SK-N-SH (cell line): ENCODE data around the gene ATP1A4.

Source experiments
- EP300 ChIP-seq, 2 experiments: IDR thresholded peaks; 2 replicates each; pipeline versions ENCODE4 v1.4.0 to v1.6.1; 2012; ENCODE audit warnings: borderline replicate concordance in 1 of 2, low read depth in 1 of 2, low read length in 1 of 2
- GABPA ChIP-seq: IDR thresholded peaks from 2 replicates; pipeline ENCODE4 v1.4.0; 2012; ENCODE audit warnings: low read depth, mild to moderate bottlenecking
- MAX ChIP-seq: IDR thresholded peaks from 2 replicates; pipeline ENCODE4 v1.4.0; 2012; ENCODE audit warnings: low read depth
- POLR2AphosphoS5 ChIP-seq: IDR thresholded peaks from 2 replicates; pipeline ENCODE4 v1.6.1; 2012; ENCODE audit warnings: low read depth, low read length
- TAF1 ChIP-seq: IDR thresholded peaks from 2 replicates; pipeline ENCODE4 v1.6.1; 2012; ENCODE audit warnings: low read depth, mild to moderate bottlenecking, low read length, moderate library complexity, borderline replicate concordance
- TCF12 ChIP-seq: IDR thresholded peaks from 2 replicates; pipeline ENCODE4 v1.4.0; 2012
- TEAD4 ChIP-seq: IDR thresholded peaks from 2 replicates; pipeline ENCODE4 v1.4.0; 2012; ENCODE audit warnings: mild to moderate bottlenecking, borderline replicate concordance; ENCODE audit not compliant: insufficient read depth
- YY1 ChIP-seq: IDR thresholded peaks from 2 replicates; pipeline ENCODE4 v1.4.0; 2012; ENCODE audit warnings: low read depth, mild to moderate bottlenecking
- TF ChIP-seq, protein P1 (sequence below): fragments of 200-600 bp; sonication (generic); IDR thresholded peaks from 2 replicates; pipeline ENCODE4 v1.6.1; 2017; ENCODE audit warnings: antibody characterized with exemption, mild to moderate bottlenecking, moderate library complexity

DNA sequence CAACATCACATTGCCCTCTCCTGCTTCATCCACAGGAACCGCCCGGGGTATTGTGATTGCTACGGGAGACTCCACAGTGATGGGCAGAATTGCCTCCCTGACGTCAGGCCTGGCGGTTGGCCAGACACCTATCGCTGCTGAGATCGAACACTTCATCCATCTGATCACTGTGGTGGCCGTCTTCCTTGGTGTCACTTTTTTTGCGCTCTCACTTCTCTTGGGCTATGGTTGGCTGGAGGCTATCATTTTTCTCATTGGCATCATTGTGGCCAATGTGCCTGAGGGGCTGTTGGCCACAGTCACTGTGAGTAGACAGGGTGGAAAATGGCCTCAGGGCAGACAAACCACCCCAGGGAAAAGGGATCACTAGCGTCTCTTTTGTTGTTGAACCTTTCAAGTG is 12.7 kb downstream of the ATP1A4 start:
- TF ChIP-seq, protein P1, sequence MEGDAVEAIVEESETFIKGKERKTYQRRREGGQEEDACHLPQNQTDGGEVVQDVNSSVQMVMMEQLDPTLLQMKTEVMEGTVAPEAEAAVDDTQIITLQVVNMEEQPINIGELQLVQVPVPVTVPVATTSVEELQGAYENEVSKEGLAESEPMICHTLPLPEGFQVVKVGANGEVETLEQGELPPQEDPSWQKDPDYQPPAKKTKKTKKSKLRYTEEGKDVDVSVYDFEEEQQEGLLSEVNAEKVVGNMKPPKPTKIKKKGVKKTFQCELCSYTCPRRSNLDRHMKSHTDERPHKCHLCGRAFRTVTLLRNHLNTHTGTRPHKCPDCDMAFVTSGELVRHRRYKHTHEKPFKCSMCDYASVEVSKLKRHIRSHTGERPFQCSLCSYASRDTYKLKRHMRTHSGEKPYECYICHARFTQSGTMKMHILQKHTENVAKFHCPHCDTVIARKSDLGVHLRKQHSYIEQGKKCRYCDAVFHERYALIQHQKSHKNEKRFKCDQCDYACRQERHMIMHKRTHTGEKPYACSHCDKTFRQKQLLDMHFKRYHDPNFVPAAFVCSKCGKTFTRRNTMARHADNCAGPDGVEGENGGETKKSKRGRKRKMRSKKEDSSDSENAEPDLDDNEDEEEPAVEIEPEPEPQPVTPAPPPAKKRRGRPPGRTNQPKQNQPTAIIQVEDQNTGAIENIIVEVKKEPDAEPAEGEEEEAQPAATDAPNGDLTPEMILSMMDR: no peak
- TF ChIP-seq POLR2AphosphoS5: no peak
- TF ChIP-seq TAF1: no peak
- no peak for TF ChIP-seq YY1
- no peak for TF ChIP-seq GABPA
- TF ChIP-seq MAX: no peak
- no peak for TF ChIP-seq TEAD4
- TF ChIP-seq EP300 (IDR thresholded peaks at IDR 0.05; ENCODE audit: borderline replicate concordance in 1 of 2, low read depth in 1 of 2, low read length in 1 of 2): no peak
- TF ChIP-seq TCF12: no peak
